Right lobe of liver (tissue), 4 donors: ENCODE measurements around the gene SUPV3L1.

Experiments used
- CTCF ChIP-seq, 4 donors: fragments of 200-600 bp in 3 of 4; fragments of 450-650 bp in 1 of 4; IDR thresholded peaks; one replicate each; pipeline versions ENCODE4 v1.5.1 to v1.8.0; 2016 to 2022; ENCODE audit warnings: antibody characterized with exemption in 4 of 4, mild to moderate bottlenecking in 2 of 4
- POLR2A ChIP-seq: fragments of 450-650 bp; IDR thresholded peaks from one replicate; pipeline ENCODE4 v1.6.1; 2017; ENCODE audit warnings: antibody characterized with exemption, mild to moderate bottlenecking
- donor health status: DM: no; HTN: no; CAD: no.
- donor health status: DM: no; HTN: no; CAD: no.
- donor health status: DM: no; HTN: yes; CAD: no.

- TF ChIP-seq POLR2A (no peak), CTCF (IDR thresholded peaks at IDR 0.05) (no peak)
Measured at GRCh38 chr10:69218831-69219230, 38.8 kb downstream of the SUPV3L1 start.
